ENCODE data around the gene IFNL3. TPM values are rescaled to one million over a fixed set of nuclear protein-coding genes. Genes with fewer than 3 reads are reported as not detected.

Gene IFNL3
- total RNA-seq, 2 experiments from 2014 or later = not detected

DNA sequence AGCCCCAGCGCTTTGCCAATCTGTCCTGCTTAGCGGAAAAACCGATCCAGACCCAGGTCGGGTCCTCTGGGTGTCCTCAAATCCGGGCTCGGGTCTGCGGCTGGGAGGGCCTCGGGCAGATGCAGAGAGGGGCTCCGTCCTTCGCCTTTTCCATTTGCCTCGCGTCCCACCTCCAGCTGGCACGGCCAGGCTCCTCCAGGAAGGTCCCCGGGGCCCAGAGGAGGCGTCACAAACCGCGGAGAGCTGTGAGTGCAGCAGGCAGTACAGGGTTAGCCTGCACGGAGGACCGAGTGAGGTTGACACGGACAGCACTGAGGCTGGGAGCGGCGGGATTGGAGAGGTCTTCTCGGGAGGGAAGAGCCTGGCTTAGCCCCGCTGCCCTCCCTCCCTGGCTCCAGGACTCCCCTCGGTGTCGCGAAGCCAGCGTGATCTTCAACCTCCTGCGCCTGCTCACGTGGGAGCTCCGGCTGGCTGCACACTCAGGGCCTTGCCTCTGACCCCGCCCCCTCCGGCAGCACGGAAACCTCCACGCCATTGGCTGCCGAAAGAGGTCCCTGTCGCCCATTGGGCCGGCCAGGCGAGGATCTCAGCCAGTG is 20.6 kb upstream of the IFNL3 start:
- H3K36me3 Mint-ChIP-seq (ENCODE audit: low read depth) = no peaks in the 10 kb centered on the region
- CTCF ChIA-PET = no interaction called here
- POLR2A ChIA-PET = interaction anchor here (1.1 kb wide), 1 partner anchor 32 kb away, joined by 3 read pairs; no protein-coding TSS in a partner anchor
- H3K27me3 Mint-ChIP-seq (ENCODE audit: low read depth) = peaks cover 35% of the 10 kb centered on the region
- no peak overlapping the region for H3K4me3 Mint-ChIP-seq
- ATAC-seq (no peak), DNase-seq (no peak)
- H3K9me3 Mint-ChIP-seq (ENCODE audit: insufficient read depth) = no peaks in the 10 kb centered on the region
- H3K27ac Mint-ChIP-seq = no peak overlapping the region
- no peaks in the 10 kb centered on the region for H3K4me1 Mint-ChIP-seq (ENCODE audit: low read depth)

DNA sequence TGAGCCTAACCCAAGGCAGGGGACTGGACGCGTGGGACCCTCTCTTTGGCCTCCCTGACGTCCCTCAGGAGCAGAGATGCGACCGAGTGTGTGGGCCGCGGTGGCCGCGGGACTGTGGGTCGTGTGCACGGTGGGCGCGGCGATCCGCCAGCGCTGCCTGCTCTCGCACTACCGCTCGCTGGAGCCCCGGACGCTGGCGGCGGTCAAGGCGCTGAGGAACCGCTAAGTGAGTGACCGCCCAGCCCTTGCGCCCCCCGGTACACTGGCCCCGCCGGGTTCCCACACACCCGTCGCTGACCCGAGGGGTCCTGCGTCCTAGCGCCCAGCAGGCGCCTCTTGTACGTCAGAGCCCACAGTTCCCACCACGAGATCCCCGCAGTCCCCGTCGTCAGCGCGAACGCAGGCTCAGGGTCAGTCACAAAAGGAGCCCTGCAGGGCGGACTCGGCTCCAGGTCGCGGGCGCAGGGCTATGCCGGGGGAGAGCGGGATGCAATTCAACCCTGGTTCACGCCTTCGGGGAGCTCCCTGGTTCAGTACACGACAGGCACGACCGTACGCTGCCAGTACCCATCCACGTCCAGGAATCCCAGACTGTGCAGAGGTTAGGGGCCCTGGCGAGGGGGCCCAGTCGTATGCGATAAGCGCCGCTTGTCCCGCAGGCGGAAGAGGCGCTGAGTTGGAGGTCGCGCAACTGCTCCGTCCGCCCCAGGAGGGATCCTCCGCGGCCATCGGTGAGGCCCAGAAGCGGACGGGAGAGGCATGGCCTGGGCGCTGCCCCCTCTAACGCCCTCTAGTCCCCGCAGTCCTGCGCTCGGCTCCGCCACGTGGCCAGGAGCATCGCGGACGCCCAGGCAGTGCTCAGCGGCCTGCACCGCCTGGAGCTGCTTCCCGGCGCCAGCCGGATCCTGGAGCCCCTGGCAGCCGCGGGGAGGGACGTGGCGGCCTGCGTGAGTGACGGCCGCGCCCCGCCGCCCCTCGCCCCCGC is 19.8 kb upstream of the IFNL3 start:
- ChIA-PET CTCF (no interaction called here), POLR2A (interaction anchor here (1.1 kb wide), 1 partner anchor 33 kb away, joined by 3 read pairs; no protein-coding TSS in a partner anchor)
- Mint-ChIP-seq H3K36me3 (ENCODE audit: low read depth) (no peaks in the 10 kb centered on the region), H3K9me3 (ENCODE audit: insufficient read depth) (no peaks in the 10 kb centered on the region), H3K4me1 (ENCODE audit: low read depth) (no peaks in the 10 kb centered on the region), H3K27me3 (ENCODE audit: low read depth) (peaks cover 41% of the 10 kb centered on the region), H3K27ac (no peak overlapping the region), H3K4me3 (no peak overlapping the region)
- no peak for DNase-seq
- peak; percentile 31 for ATAC-seq

DNA sequence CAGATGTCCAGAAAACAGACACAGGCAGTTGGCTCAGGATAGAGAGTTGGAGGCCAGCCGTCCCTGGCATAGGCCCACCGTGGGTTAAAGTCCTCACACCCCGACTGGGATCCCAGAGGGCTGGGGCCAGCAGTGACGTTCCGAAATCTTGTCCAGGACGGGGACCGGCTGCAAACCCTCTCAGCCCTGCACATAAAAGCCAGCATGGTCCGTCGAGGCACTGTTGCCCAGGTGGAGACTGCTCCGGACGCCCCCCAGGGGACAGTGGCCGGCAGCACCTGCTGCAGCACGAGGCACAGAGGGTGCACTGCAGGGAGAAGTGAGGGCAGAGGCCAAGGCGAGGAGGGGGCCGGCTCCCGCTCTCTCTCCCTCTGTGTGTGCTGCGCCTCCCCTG is 19.1 kb upstream of the IFNL3 start:
- Mint-ChIP-seq H3K4me3 (no peak overlapping the region), H3K9me3 (ENCODE audit: insufficient read depth) (no peaks in the 10 kb centered on the region), H3K36me3 (ENCODE audit: low read depth) (no peaks in the 10 kb centered on the region), H3K27me3 (ENCODE audit: low read depth) (peaks cover 42% of the 10 kb centered on the region), H3K27ac (no peak overlapping the region), H3K4me1 (ENCODE audit: low read depth) (no peaks in the 10 kb centered on the region)
- no peak for ATAC-seq
- ChIA-PET POLR2A (no interaction called here), CTCF (no interaction called here)
- no peak for DNase-seq

DNA sequence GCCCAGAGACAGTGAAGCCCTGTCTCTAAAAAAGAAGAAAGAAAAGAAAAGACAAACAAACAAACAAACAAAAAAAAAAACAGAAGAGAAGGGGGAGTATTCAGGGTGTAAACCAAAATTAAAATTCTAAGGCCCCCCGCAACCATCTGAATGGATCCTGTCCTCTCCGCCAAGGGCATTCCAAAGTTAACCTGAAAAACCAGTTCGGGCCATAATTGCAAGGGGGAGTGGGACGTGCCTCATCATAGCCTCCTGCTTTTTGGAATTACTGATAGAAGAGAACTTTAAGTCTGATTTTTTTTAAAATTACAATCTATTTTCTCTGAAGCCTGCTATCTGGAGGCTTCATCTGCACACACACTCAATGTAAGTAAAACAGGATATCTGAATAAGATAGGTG is 17.7 kb upstream of the IFNL3 start:
- CTCF ChIA-PET = no interaction called here
- H3K36me3 Mint-ChIP-seq (ENCODE audit: low read depth) = no peaks in the 10 kb centered on the region
- no peaks in the 10 kb centered on the region for H3K9me3 Mint-ChIP-seq (ENCODE audit: insufficient read depth)
- ATAC-seq (no peak), DNase-seq (no peak)
- H3K4me3 Mint-ChIP-seq = no peak overlapping the region
- no peak overlapping the region for H3K27ac Mint-ChIP-seq
- peaks cover 42% of the 10 kb centered on the region for H3K27me3 Mint-ChIP-seq (ENCODE audit: low read depth)
- POLR2A ChIA-PET = interaction anchor here (0.6 kb wide), 1 partner anchor 1169 kb away, joined by 3 read pairs; no protein-coding TSS in a partner anchor
- no peaks in the 10 kb centered on the region for H3K4me1 Mint-ChIP-seq (ENCODE audit: low read depth)

DNA sequence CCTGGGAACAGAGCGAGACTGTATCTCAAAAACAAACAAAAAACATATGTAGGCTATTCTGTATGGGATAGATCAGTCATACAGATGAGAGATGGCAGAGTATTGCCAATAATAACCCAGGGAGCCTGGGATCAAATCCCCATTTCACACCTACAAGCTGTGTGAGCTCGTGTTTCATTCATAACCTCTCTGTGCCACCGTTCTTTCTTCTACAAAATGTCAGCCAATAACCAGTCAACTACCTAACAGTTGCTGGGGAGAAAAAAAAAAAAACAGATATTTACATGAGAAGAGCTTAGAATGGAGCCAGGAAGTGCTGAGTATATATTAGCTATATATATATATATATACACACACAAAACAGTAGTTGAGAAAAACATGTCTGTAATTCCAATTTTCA is 16.9 kb upstream of the IFNL3 start:
- Mint-ChIP-seq H3K4me1 (ENCODE audit: low read depth) (no peaks in the 10 kb centered on the region), H3K27me3 (ENCODE audit: low read depth) (peaks cover 44% of the 10 kb centered on the region), H3K36me3 (ENCODE audit: low read depth) (no peaks in the 10 kb centered on the region), H3K27ac (no peak overlapping the region), H3K4me3 (no peak overlapping the region), H3K9me3 (ENCODE audit: insufficient read depth) (no peaks in the 10 kb centered on the region)
- POLR2A ChIA-PET = interaction anchor here (0.6 kb wide), 1 partner anchor 1168 kb away, joined by 3 read pairs; no protein-coding TSS in a partner anchor
- CTCF ChIA-PET = interaction anchor here (0.8 kb wide), 1 partner anchor 10 kb away, joined by 3 read pairs; no protein-coding TSS in a partner anchor
- ATAC-seq (no peak), DNase-seq (no peak)

DNA sequence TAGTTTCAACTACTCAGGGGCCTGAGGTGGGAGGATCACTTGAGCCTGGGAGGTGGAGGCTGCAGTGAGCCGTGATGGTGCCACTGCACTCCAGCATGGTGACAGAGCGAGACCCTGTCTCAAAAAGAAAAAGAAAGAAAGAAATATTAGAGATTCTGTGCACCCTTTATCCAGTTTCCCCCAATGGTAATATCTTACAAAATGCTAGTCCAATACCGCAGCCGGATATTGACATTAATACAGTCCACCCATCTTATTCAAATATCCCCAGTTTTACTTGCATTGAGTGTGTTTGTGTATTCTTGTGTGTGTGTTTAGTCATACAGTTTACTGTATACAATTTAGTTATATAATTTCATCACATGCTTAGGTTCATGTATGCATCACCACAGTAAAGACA is 12.4 kb upstream of the IFNL3 start:
- ChIA-PET POLR2A (no interaction called here), CTCF (no interaction called here)
- Mint-ChIP-seq H3K36me3 (ENCODE audit: low read depth) (no peaks in the 10 kb centered on the region), H3K9me3 (ENCODE audit: insufficient read depth) (no peaks in the 10 kb centered on the region), H3K4me1 (ENCODE audit: low read depth) (peaks cover 8% of the 10 kb centered on the region), H3K27ac (no peak overlapping the region), H3K4me3 (no peak overlapping the region), H3K27me3 (ENCODE audit: low read depth) (peaks cover 20% of the 10 kb centered on the region)
- no peak for DNase-seq
- ATAC-seq = no peak

DNA sequence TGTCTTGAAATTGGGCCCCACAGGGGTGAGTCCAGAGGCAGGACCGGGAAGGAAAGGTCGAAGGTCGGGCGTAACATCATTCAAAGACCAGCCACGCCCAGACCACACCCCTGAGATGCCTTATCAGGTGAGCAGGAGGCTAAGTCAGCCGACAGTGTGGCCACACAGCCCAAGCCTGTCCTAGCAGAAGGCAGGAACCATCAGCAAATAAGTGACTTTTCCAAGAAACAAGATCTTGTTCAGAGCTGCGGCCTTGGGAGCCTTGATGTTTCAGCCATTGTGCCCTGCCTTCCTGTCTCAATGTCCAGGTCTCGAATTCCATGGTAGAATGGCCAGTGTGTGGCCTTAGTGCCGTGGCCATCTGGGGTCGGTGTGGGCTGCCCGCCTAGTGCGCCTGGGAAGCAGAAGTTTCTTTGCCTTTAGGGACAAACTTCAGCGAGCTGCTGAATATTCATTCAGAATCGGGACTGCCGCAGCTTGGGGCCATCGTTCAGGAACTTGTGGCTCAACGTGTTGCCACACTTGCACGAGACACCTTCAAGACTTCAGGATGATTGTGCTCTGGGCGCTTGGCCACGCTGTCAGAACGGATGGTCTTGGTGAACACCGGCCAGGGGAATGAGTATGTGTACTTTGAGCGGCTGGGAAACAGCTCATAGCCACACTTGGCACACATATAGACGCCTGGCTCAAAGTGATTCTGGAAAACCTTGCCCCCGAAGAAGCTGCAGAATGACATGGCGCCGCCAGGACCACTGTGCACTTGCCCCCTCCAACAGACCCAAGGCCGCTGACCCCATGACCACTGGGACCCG is 9.9 kb upstream of the IFNL3 start:
- H3K4me1 Mint-ChIP-seq (ENCODE audit: low read depth) = peaks cover 13% of the 10 kb centered on the region
- CTCF ChIA-PET = no interaction called here
- H3K27ac Mint-ChIP-seq = no peak overlapping the region
- POLR2A ChIA-PET = no interaction called here
- H3K9me3 Mint-ChIP-seq (ENCODE audit: insufficient read depth) = no peaks in the 10 kb centered on the region
- DNase-seq (no peak), ATAC-seq (no peak)
- H3K4me3 Mint-ChIP-seq = no peak overlapping the region
- no peaks in the 10 kb centered on the region for H3K36me3 Mint-ChIP-seq (ENCODE audit: low read depth)
- H3K27me3 Mint-ChIP-seq (ENCODE audit: low read depth) = peaks cover 11% of the 10 kb centered on the region

DNA sequence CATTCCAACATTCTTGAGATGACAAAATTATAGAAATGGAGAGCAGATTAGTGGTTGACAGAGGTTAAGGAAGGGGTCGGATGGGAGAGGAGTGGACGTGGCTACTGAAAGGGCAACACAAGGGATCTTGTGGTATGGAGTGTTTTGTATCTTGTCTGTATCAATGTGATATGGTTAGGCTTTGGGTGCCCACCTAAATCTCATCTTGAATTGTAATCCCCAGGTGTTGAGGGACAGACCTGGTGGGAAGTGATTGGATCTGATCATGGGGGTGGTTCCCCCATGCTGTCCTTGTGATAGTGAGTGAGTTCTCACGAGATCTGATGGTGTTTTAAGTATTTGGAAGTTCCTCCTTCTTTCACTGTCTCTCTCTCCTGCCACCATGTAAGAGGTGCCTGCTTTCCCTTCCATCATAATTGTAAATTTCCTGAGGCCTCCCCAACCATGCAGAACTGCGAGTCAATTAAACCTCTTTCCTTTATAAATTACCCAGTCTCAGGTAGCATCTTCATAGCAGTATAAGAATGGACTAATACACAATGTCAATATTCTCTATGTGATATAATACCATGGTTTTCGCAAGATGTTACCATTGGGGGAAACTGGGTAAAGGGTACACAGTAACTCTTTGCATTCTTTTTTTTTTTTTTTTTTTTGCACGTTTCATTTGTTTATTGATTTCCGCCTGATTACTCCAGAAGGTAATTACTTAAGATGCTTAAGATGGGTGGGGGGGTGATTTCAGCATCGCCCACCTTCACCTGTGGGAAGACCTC is 8.8 kb upstream of the IFNL3 start:
- no peaks in the 10 kb centered on the region for H3K36me3 Mint-ChIP-seq (ENCODE audit: low read depth)
- ATAC-seq = no peak
- POLR2A ChIA-PET = no interaction called here
- H3K4me3 Mint-ChIP-seq = no peak overlapping the region
- H3K27me3 Mint-ChIP-seq (ENCODE audit: low read depth) = peaks cover 12% of the 10 kb centered on the region
- no peak for DNase-seq
- H3K4me1 Mint-ChIP-seq (ENCODE audit: low read depth) = peaks cover 13% of the 10 kb centered on the region
- H3K9me3 Mint-ChIP-seq (ENCODE audit: insufficient read depth) = no peaks in the 10 kb centered on the region
- CTCF ChIA-PET = no interaction called here
- H3K27ac Mint-ChIP-seq = no peak overlapping the region

DNA sequence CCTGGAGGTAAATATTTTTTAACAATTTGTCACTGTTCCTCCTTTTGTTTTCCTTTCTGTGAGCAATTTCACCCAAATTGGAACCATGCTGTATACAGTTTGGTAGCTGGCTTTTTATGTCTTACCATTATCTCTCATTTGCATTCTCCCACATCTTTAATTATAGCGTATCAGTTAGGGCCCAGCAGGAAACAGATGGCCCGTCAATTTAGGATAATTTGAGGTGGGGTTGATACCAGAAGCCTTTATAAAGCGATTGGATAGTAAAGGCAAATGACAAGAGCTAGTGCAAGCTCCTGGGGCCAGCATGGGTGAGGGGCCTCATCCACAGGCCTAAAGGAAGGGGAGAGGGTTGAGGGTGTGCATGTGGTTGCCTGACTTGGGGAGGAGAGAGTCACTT is 7.7 kb upstream of the IFNL3 start:
- H3K9me3 Mint-ChIP-seq (ENCODE audit: insufficient read depth) = no peaks in the 10 kb centered on the region
- CTCF ChIA-PET = interaction anchor here (1.5 kb wide), 1 partner anchor 9 kb away, joined by 3 read pairs; no protein-coding TSS in a partner anchor

DNA sequence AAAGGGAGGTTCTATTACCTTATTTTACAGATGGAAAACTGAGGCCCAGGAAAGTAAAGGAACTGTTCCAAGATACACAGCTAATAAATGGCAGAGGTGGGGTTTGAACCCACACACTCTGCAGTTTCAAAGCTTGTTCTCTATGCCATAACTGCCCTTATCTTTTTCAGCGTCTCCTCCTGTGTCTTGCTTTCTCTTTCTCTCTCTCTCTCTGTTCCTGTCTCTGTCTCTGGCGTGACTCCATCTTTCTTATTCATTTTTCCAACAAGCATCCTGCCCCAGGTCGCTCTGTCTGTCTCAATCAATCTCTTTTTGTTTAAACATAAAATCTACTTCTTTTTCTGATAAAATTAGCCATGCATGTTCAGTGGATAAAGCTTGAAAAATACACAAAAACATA is 7.0 kb upstream of the IFNL3 start:
- no peak for ATAC-seq
- H3K36me3 Mint-ChIP-seq (ENCODE audit: low read depth) = no peaks in the 10 kb centered on the region
- no peak overlapping the region for H3K4me3 Mint-ChIP-seq
- DNase-seq = no peak
- H3K4me1 Mint-ChIP-seq (ENCODE audit: low read depth) = peaks cover 17% of the 10 kb centered on the region
- ChIA-PET POLR2A (no interaction called here), CTCF (interaction anchor here (1.5 kb wide), 1 partner anchor 10 kb away, joined by 3 read pairs; no protein-coding TSS in a partner anchor)
- H3K27me3 Mint-ChIP-seq (ENCODE audit: low read depth) = peaks cover 11% of the 10 kb centered on the region
- H3K27ac Mint-ChIP-seq = no peak overlapping the region
- H3K9me3 Mint-ChIP-seq (ENCODE audit: insufficient read depth) = no peaks in the 10 kb centered on the region

More for the DNA sequence above, 7.7 kb upstream of the IFNL3 start:
- H3K36me3 Mint-ChIP-seq (ENCODE audit: low read depth) = no peaks in the 10 kb centered on the region
- DNase-seq (no peak), ATAC-seq (no peak)
- no peak overlapping the region for H3K27ac Mint-ChIP-seq
- POLR2A ChIA-PET = no interaction called here
- H3K4me3 Mint-ChIP-seq = no peak overlapping the region
- peaks cover 13% of the 10 kb centered on the region for H3K4me1 Mint-ChIP-seq (ENCODE audit: low read depth)
- H3K27me3 Mint-ChIP-seq (ENCODE audit: low read depth) = peaks cover 12% of the 10 kb centered on the region

DNA sequence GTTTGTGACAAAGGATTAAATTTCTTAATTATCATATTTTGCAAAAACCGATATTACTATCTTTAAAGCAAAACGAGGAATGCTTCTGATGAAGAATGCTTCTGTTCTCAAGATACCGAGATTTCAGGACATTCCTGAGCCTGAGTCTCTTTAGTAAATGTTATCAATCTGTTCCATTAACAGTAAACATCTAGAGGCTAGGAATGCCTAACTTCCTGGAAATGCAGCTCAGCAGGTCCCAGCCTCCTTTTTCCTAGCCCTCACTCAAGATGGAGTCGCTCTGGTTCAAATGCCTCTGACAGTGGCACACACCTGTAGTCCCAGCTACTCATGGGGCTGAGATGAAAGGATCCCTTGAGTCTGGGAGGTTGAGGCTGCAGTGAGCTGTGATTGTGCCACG is 6.3 kb upstream of the IFNL3 start:
- Mint-ChIP-seq H3K36me3 (ENCODE audit: low read depth) (no peaks in the 10 kb centered on the region), H3K27me3 (ENCODE audit: low read depth) (peaks cover 12% of the 10 kb centered on the region), H3K4me1 (ENCODE audit: low read depth) (peaks cover 18% of the 10 kb centered on the region), H3K9me3 (ENCODE audit: insufficient read depth) (no peaks in the 10 kb centered on the region), H3K27ac (no peak overlapping the region), H3K4me3 (no peak overlapping the region)
- ATAC-seq (no peak), DNase-seq (no peak)
- POLR2A ChIA-PET = no interaction called here
- CTCF ChIA-PET = interaction anchor here (1.5 kb wide), 1 partner anchor 11 kb away, joined by 3 read pairs; no protein-coding TSS in a partner anchor
